H1 (cell line): ENCODE measurements around the gene ZNF70. TPM values are rescaled to one million over a fixed set of nuclear protein-coding genes. Genes with fewer than 3 reads are reported as not detected.

Experiments used
- CTCF ChIA-PET: fragments of 300-600 bp; sonication (Branson Sonifier 250); formaldehyde crosslinking; loops from one replicate; lab custom pipeline; 2021; ENCODE audit not compliant: partially characterized antibody; lab: Charles Lee
- POLR2A ChIA-PET: fragments of 300-600 bp; sonication (Branson Sonifier 250); formaldehyde crosslinking; loops from one replicate; lab custom pipeline; 2021; ENCODE audit warnings: inconsistent platforms; ENCODE audit not compliant: partially characterized antibody; lab: Charles Lee
- DNase-seq, 2 experiments: peaks; one replicate each; pipeline versions ENCODE4 v3.0.0 to v3.0.0-alpha.2; 2010 to 2022; ENCODE audit warnings: low spot score in 2 of 2, low read depth in 1 of 2, mixed read lengths in 1 of 2
- FAIRE-seq: peaks from 2 replicates; lab custom pipeline; 2011; peaks lifted over from hg19 to GRCh38; lab: Jason Lieb, UNC
- H2AFZ ChIP-seq: 2 replicates; pipeline ENCODE4 v1.8.1; 2012; ENCODE audit warnings: low read length, inconsistent platforms
- H2AK5ac ChIP-seq: 2 replicates; pipeline ENCODE4 v1.6.1; 2013; ENCODE audit warnings: low read depth, low read length
- H2BK120ac ChIP-seq: replicated peaks from 2 replicates; pipeline ENCODE3; 2013; ENCODE audit warnings: low read depth, low read length, inconsistent platforms
- H2BK12ac ChIP-seq: 2 replicates; pipeline ENCODE4 v1.6.1; 2013; ENCODE audit warnings: low read depth, low read length
- H2BK15ac ChIP-seq: 2 replicates; pipeline ENCODE4 v1.6.1; 2013; ENCODE audit warnings: low read length
- H2BK20ac ChIP-seq: 2 replicates; pipeline ENCODE4 v1.6.1; 2013; ENCODE audit warnings: low read length
- H2BK5ac ChIP-seq: 2 replicates; pipeline ENCODE4 v1.6.1; 2013; ENCODE audit warnings: low read depth, low read length
- H3K14ac ChIP-seq: 2 replicates; pipeline ENCODE4 v1.6.1; 2013; ENCODE audit warnings: inconsistent platforms; ENCODE audit not compliant: insufficient read length
- H3K18ac ChIP-seq: 2 replicates; pipeline ENCODE4 v1.6.1; 2013; ENCODE audit warnings: low read length; ENCODE audit errors: extremely low read depth
- H3K23ac ChIP-seq: 2 replicates; pipeline ENCODE4 v1.6.1; 2013; ENCODE audit warnings: inconsistent platforms; ENCODE audit not compliant: insufficient read length
- H3K23me2 ChIP-seq: 2 replicates; pipeline ENCODE4 v1.6.1; 2013; ENCODE audit warnings: low read depth, low read length
- H3K27ac ChIP-seq: 2 replicates; pipeline ENCODE4 v1.6.1; 2011; ENCODE audit warnings: low read depth, low read length, inconsistent platforms
- H3K27me3 ChIP-seq, 4 experiments: replicated peaks in 1 of 4; 1 replicate in 1 of 4; 2 replicates in 3 of 4; pipeline versions ENCODE4 v1.6.1 to v1.8.1; 2011 to 2013; ENCODE audit warnings: low read length in 3 of 4, mild to moderate bottlenecking in 3 of 4, inconsistent platforms in 2 of 4, mixed read lengths in 2 of 4, moderate library complexity in 1 of 4; ENCODE audit not compliant: control insufficient read depth in 3 of 4, insufficient read depth in 3 of 4; ENCODE audit errors: extremely low read depth in 1 of 4
- H3K36me3 ChIP-seq, 4 experiments: 2 replicates each; pipeline versions ENCODE4 v1.6.1 to v1.8.1; 2011 to 2013; ENCODE audit warnings: mild to moderate bottlenecking in 4 of 4, low read length in 3 of 4, moderate library complexity in 2 of 4, control low read depth in 1 of 4, inconsistent platforms in 1 of 4; ENCODE audit not compliant: insufficient read depth in 4 of 4, control insufficient read depth in 2 of 4
- H3K4ac ChIP-seq: replicated peaks from 2 replicates; pipeline ENCODE3; 2013; ENCODE audit warnings: low read length, low read depth, mixed read lengths, inconsistent platforms; ENCODE audit not compliant: insufficient read length
- H3K4me1 ChIP-seq, 4 experiments: replicated peaks in 1 of 4; 1 replicate in 1 of 4; 2 replicates in 3 of 4; pipeline versions ENCODE4 v1.6.1 to v1.8.1; 2011 to 2013; ENCODE audit warnings: low read length in 3 of 4, inconsistent platforms in 2 of 4, mixed read lengths in 1 of 4; ENCODE audit not compliant: insufficient read depth in 4 of 4, control insufficient read depth in 3 of 4
- H3K4me2 ChIP-seq, 2 experiments: 2 replicates each; pipeline versions ENCODE4 v1.6.1 to v1.8.1; 2011 to 2013; ENCODE audit warnings: low read depth in 2 of 2, low read length in 2 of 2, control low read depth in 1 of 2, inconsistent platforms in 1 of 2, mild to moderate bottlenecking in 1 of 2; ENCODE audit not compliant: insufficient read depth in 1 of 2
- H3K4me3 ChIP-seq, 4 experiments: fragments of 200-600, 300-600 bp in 1 of 4; sonication (generic), shearing (Covaris generic), sonication (Bioruptor Twin) in 1 of 4; 2 replicates each; pipeline versions ENCODE4 v1.5.1 to v1.8.1; 2011 to 2016; ENCODE audit warnings: low read length in 4 of 4, low read depth in 3 of 4, control low read depth in 2 of 4, inconsistent platforms in 2 of 4, mild to moderate bottlenecking in 2 of 4, mixed read lengths in 1 of 4, moderate library complexity in 1 of 4; ENCODE audit not compliant: insufficient read depth in 2 of 4; ENCODE audit errors: extremely low read depth in 1 of 4
- H3K56ac ChIP-seq: replicated peaks from 2 replicates; pipeline ENCODE3; 2013; ENCODE audit warnings: low read depth, mild to moderate bottlenecking, mixed read lengths, low read length, inconsistent platforms; ENCODE audit not compliant: insufficient read length
- H3K79me1 ChIP-seq: 2 replicates; pipeline ENCODE4 v1.6.1; 2013; ENCODE audit warnings: low read depth, low read length, control low read depth
- H3K79me2 ChIP-seq, 2 experiments: 2 replicates each; pipeline versions ENCODE4 v1.6.1 to v1.8.1; 2012 to 2013; ENCODE audit warnings: low read length in 2 of 2, mild to moderate bottlenecking in 2 of 2, inconsistent platforms in 1 of 2; ENCODE audit not compliant: insufficient read depth in 2 of 2, control insufficient read depth in 1 of 2
- H3K9ac ChIP-seq, 4 experiments: replicated peaks in 1 of 4; 1 replicate in 1 of 4; 2 replicates in 3 of 4; pipeline versions ENCODE4 v1.6.1 to v1.8.1; 2011 to 2013; ENCODE audit warnings: low read depth in 3 of 4, low read length in 3 of 4, control low read depth in 2 of 4, mild to moderate bottlenecking in 2 of 4, moderate library complexity in 2 of 4, inconsistent platforms in 1 of 4; ENCODE audit errors: extremely low read depth in 1 of 4
- H3K9me3 ChIP-seq, 2 experiments: 2 replicates each; pipeline versions ENCODE4 v1.6.1 to v1.8.1; 2012 to 2013; ENCODE audit warnings: mild to moderate bottlenecking in 2 of 2, moderate library complexity in 2 of 2, control low read depth in 1 of 2, inconsistent platforms in 1 of 2, low read depth in 1 of 2, low read length in 1 of 2, mixed read lengths in 1 of 2; ENCODE audit not compliant: insufficient read depth in 2 of 2
- H4K20me1 ChIP-seq, 2 experiments: replicated peaks in 1 of 2; 2 replicates each; pipeline versions ENCODE3 to v1.8.1; 2011 to 2013; ENCODE audit warnings: inconsistent platforms in 2 of 2, low read length in 2 of 2, mild to moderate bottlenecking in 1 of 2; ENCODE audit not compliant: insufficient read depth in 2 of 2, control insufficient read depth in 1 of 2
- H4K5ac ChIP-seq: 2 replicates; pipeline ENCODE4 v1.6.1; 2013; ENCODE audit warnings: low read length, low read depth, mixed read lengths, inconsistent platforms; ENCODE audit not compliant: insufficient read length
- H4K8ac ChIP-seq: 2 replicates; pipeline ENCODE4 v1.8.0; 2013; ENCODE audit warnings: mild to moderate bottlenecking, moderate library complexity, low read length, inconsistent platforms; ENCODE audit not compliant: insufficient read depth; ENCODE audit errors: extremely low read depth
- H4K91ac ChIP-seq: replicated peaks from 2 replicates; pipeline ENCODE3; 2013; ENCODE audit warnings: low read length, mixed read lengths, inconsistent platforms; ENCODE audit not compliant: insufficient read length
- ASH2L ChIP-seq: fragments of 200-600, 300-600 bp; sonication (generic); IDR thresholded peaks from one replicate; pipeline ENCODE4 v1.7.1; 2017; ENCODE audit warnings: low read length
- CHD2 ChIP-seq: IDR thresholded peaks from 2 replicates; pipeline ENCODE4 v1.6.1; 2012; ENCODE audit warnings: low read length, improper control_type of control experiment
- CTBP2 ChIP-seq: IDR thresholded peaks from 2 replicates; pipeline ENCODE4 v1.7.0; 2011; ENCODE audit warnings: borderline replicate concordance, mild to moderate bottlenecking, moderate library complexity, mixed read lengths, low read length; ENCODE audit not compliant: insufficient read depth, insufficient read length
- GABPA ChIP-seq: IDR thresholded peaks from 2 replicates; pipeline ENCODE4 v1.6.1; 2011; ENCODE audit warnings: mild to moderate bottlenecking, low read length, moderate library complexity, borderline replicate concordance; ENCODE audit not compliant: insufficient read depth
- GTF2F1 ChIP-seq: IDR thresholded peaks from 2 replicates; pipeline ENCODE4 v1.6.1; 2012; ENCODE audit warnings: low read depth, low read length, improper control_type of control experiment, borderline replicate concordance
- POU5F1 ChIP-seq: IDR thresholded peaks from 2 replicates; pipeline ENCODE4 v1.6.1; 2011; ENCODE audit warnings: low read depth, mild to moderate bottlenecking, low read length, moderate library complexity
- RNF2 ChIP-seq: fragments of 200-900, 300-1000 bp; sonication (generic); IDR thresholded peaks from 2 replicates; pipeline ENCODE4 v1.7.1; 2016; ENCODE audit warnings: borderline replicate concordance, low read depth, mild to moderate bottlenecking, antibody characterized with exemption, low read length; ENCODE audit not compliant: poor library complexity, severe bottlenecking; ENCODE audit errors: missing control alignments
- SAP30 ChIP-seq: fragments of 300-600 bp; sonication (generic); IDR thresholded peaks from 2 replicates; pipeline ENCODE4 v1.7.1; 2012; ENCODE audit warnings: low read length, moderate library complexity, mild to moderate bottlenecking, inconsistent platforms; ENCODE audit not compliant: insufficient read depth, insufficient replicate concordance
- SIN3A ChIP-seq, 2 experiments: IDR thresholded peaks in 1 of 2; conservative IDR thresholded peaks in 1 of 2; 2 replicates each; pipeline ENCODE4 v1.6.1; 2011 to 2012; ENCODE audit warnings: low read length in 2 of 2, improper control_type of control experiment in 1 of 2, low read depth in 1 of 2, mild to moderate bottlenecking in 1 of 2
- SUZ12 ChIP-seq: fragments of 200-600 bp; sonication (generic); IDR thresholded peaks from 2 replicates; pipeline ENCODE4 v1.6.1; 2012; ENCODE audit warnings: mild to moderate bottlenecking, inconsistent platforms, low read length, moderate library complexity, mixed read lengths
- TAF1 ChIP-seq: IDR thresholded peaks from 2 replicates; pipeline ENCODE4 v1.6.1; 2011; ENCODE audit warnings: mild to moderate bottlenecking, low read depth, low read length
- TCF12 ChIP-seq: IDR thresholded peaks from 2 replicates; pipeline ENCODE4 v1.6.1; 2011; ENCODE audit warnings: low read depth, mild to moderate bottlenecking, low read length
- TEAD4 ChIP-seq: IDR thresholded peaks from 2 replicates; pipeline ENCODE4 v1.6.1; 2012; ENCODE audit warnings: low read depth, low read length, inconsistent platforms, mixed read lengths
- YY1 ChIP-seq: IDR thresholded peaks from 2 replicates; pipeline ENCODE4 v1.6.1; 2011; ENCODE audit warnings: low read depth, mild to moderate bottlenecking, low read length
- WGBS, 2 experiments: shearing (Covaris generic) in 1 of 2; methylation state at CpG; one replicate each; pipeline versions ENCODE4 v1.1.6 to v1.1.7; 2013 to 2015; ENCODE audit warnings: low lambda C conversion rate in 2 of 2, mixed read lengths in 2 of 2, inconsistent platforms in 1 of 2, low coverage in 1 of 2, missing lambda C conversion rate in 1 of 2; ENCODE audit not compliant: insufficient replicate concordance in 2 of 2, insufficient coverage in 1 of 2, insufficient read length in 1 of 2; ENCODE audit errors: extremely low coverage in 1 of 2, missing lambda C conversion rate in 1 of 2; 5-methylcytosine and 5-hydroxymethylcytosine counted together
- polyA plus RNA-seq, 7 experiments: library from polyadenylated mRNA; depleted of rRNA in 3 of 7; stranded (reverse) in 5 of 7; unstranded in 2 of 7; fragments of >200 nt in 5 of 7; fragments of 200-250 nt in 2 of 7; gene quantifications; 1 replicate in 5 of 7; 2 replicates in 1 of 7; 4 replicates in 1 of 7; pipeline versions ENCODE4 v1.2.1 to v1.2.3, GENCODE V29; 2011 to 2013; ENCODE audit warnings: missing spikeins in 2 of 7, mixed read lengths in 2 of 7
- total RNA-seq: library from RNA; stranded (reverse); fragmentation: NEBNext Ultra II Directional; extraction: Animal tissue kit (Norgen Biotek cat#: 25700); gene quantifications from 2 replicates; pipeline ENCODE4 v1.2.1, GENCODE V29; 2021

Gene ZNF70
- total and polyA plus RNA-seq, 2 of the 8 experiments (the other 6 are each of a cell fraction or from before 2014, with no cell fraction given) = 1.1 to 2.6 TPM

GRCh38 chr22:23744485-23744884, 6.4 kb downstream of the ZNF70 start:
- Histone ChIP-seq H2BK20ac (no peak overlapping the region), H3K9ac (no peak overlapping the region), H2BK12ac (no peak overlapping the region), H4K91ac (no peak overlapping the region), H3K4ac (no peak overlapping the region), H2AFZ (no peak overlapping the region), H3K14ac (no peak overlapping the region), H3K4me3 (no peak overlapping the region), H3K9me3 (no peaks in the 10 kb centered on the region), H3K18ac (no peak overlapping the region), H3K23me2 (peaks cover under 1% of the 10 kb centered on the region; the same call in 1 of the 2 replicates), H3K27me3 (no peaks in the 10 kb centered on the region), H3K79me1 (no peaks in the 10 kb centered on the region), H4K20me1 (peaks cover 0 to 5% of the 10 kb centered on the region in 2 experiments), H3K27ac (no peak overlapping the region; the same call in 1 of the 2 replicates), H3K36me3 (peaks cover 0 to 9% (median 2%) of the 10 kb centered on the region in 4 experiments; a peak in 3 of 8 replicates), H4K5ac (no peak overlapping the region), H3K23ac (no peak overlapping the region), H2AK5ac (no peak overlapping the region), H2BK120ac (no peak overlapping the region), H2BK15ac (no peak overlapping the region), H3K79me2 (no peaks in the 10 kb centered on the region), H3K56ac (no peak overlapping the region), H3K4me2 (no peak overlapping the region), H3K4me1 (no peaks in the 10 kb centered on the region), H4K8ac (no peak overlapping the region), H2BK5ac (no peak overlapping the region)
- 93% methylated on average over 14 of the region's 14 CpGs; no CpG with 5 or more reads in 1 of the 2 experiments for WGBS, 2 experiments
- DNase-seq (no peak), FAIRE-seq (no peak)
- ChIA-PET POLR2A (interaction anchor here (1.2 kb wide), 1 partner anchor 27 kb away, joined by 3 read pairs; no protein-coding TSS in a partner anchor), CTCF (interaction anchor here (0.6 to 1.4 kb wide), 8 partner anchors 13 to 1838 kb away, joined by 3 to 5 read pairs (median 3); no protein-coding TSS in a partner anchor)
- TF ChIP-seq SUZ12 (no peak), ASH2L (no peak), GABPA (no peak), POU5F1 (no peak), SAP30 (no peak), CTBP2 (no peak), TCF12 (no peak), RNF2 (no peak), YY1 (no peak), SIN3A (conservative IDR thresholded peaks at IDR 0.05 in 1 of 2, IDR thresholded peaks at IDR 0.05 in 1 of 2; ENCODE audit: low read depth in 1 of 2, low read length in 2 of 2) (no peak), TEAD4 (no peak), TAF1 (no peak), CHD2 (no peak), GTF2F1 (no peak)
